ENCODE data around the gene NEU1. TPM values are rescaled to one million over a fixed set of nuclear protein-coding genes. Genes with fewer than 3 reads are reported as not detected.

The NEU1 gene
- total and polyA plus RNA-seq, 2 of the 8 experiments (the other 6 are each of a cell fraction or from before 2014, with no cell fraction given), result 41.2 to 72.1 TPM

DNA sequence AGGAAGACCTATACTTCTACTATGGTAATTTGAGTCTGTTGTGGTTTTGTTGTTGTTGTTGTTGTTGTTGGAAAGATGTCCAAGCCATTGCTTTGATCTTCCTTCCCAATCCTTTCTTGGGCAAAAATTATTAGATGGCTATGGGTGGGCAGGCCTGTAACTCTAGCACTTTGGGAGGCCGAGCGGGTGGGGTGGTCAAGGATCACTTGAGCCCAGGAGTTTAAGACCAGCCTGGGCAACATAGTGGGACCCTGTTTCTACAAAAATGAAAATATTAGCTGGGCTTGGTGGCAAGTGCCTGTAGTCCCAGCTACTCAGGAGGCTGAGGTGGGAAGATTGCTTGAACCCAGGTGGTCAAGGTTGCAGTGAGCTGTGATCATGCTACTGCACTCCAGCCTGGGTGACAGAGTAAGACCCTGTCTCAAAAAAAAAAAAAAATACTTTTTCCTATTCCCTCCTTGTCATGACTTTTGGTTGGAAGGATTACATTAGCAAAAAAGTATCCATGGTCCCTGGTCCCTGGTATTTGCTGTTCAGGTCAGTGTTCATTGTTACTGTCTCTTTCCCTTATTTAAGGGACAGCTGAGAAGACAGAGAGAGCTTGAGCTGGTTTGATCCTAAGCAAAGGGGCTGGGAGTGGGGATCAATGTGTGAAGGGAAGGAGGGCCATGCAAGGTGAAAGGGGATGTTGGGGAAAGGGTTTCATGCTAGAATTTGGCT is 11.7 kb downstream of the NEU1 start:
- H2AK5ac ChIP-seq (ENCODE audit: low read depth, low read length), result no peak overlapping the region
- no peak overlapping the region; a peak in 1 of 4 replicates for H3K4me2 ChIP-seq (ENCODE audit: insufficient read depth in 1 of 2, low read depth in 2 of 2, low read length in 2 of 2)
- H2BK120ac ChIP-seq (replicated peaks; ENCODE audit: low read depth, low read length), result no peak overlapping the region
- no peak overlapping the region for H4K8ac ChIP-seq (ENCODE audit: extremely low read depth, insufficient read depth, low read length)
- no peak overlapping the region for H2BK20ac ChIP-seq (ENCODE audit: low read length)
- H3K9me3 ChIP-seq (ENCODE audit: insufficient read depth in 2 of 2, low read depth in 1 of 2, low read length in 1 of 2), result peaks cover 6 to 7% of the 10 kb centered on the region in 2 experiments; a peak in 1 of 4 replicates
- no peak overlapping the region for H2BK15ac ChIP-seq (ENCODE audit: low read length)
- no peak overlapping the region for H3K4ac ChIP-seq (replicated peaks; ENCODE audit: insufficient read length, low read depth, low read length)
- no peak overlapping the region for H3K23ac ChIP-seq (ENCODE audit: insufficient read length)
- H3K79me2 ChIP-seq (ENCODE audit: control insufficient read depth in 1 of 2, insufficient read depth in 2 of 2, low read length in 2 of 2), result no peaks in the 10 kb centered on the region
- TF ChIP-seq SUZ12 (IDR thresholded peaks at IDR 0.05; ENCODE audit: low read length), result no peak
- no peak for TF ChIP-seq SP1 (IDR thresholded peaks at IDR 0.05; ENCODE audit: low read depth, low read length)
- no peak for TF ChIP-seq CTBP2 (IDR thresholded peaks at IDR 0.05; ENCODE audit: borderline replicate concordance, insufficient read depth, insufficient read length, low read length)
- TF ChIP-seq TEAD4 (IDR thresholded peaks at IDR 0.05; ENCODE audit: low read depth, low read length), result no peak
- TF ChIP-seq EZH2 (IDR thresholded peaks at IDR 0.05; ENCODE audit: low read depth, low read length, severe bottlenecking), result no peak
- TF ChIP-seq KDM5A (IDR thresholded peaks at IDR 0.05; ENCODE audit: low read length), result no peak
- H2BK12ac ChIP-seq (ENCODE audit: low read depth, low read length), result no peak overlapping the region
- POLR2A ChIA-PET (ENCODE audit: partially characterized antibody), result interaction anchor here (0.6 to 12.6 kb wide), 5 partner anchors 10 to 703 kb away, joined by 3 to 189 read pairs (median 3); partner anchors contain the start of gene NEU1
- no peak overlapping the region for H2AFZ ChIP-seq (ENCODE audit: low read length)
- H3K79me1 ChIP-seq (ENCODE audit: low read depth, low read length), result no peaks in the 10 kb centered on the region
- H3K18ac ChIP-seq (ENCODE audit: extremely low read depth, low read length), result no peak overlapping the region
- no peak for DNase-seq (ENCODE audit: low read depth in 1 of 2, low spot score in 2 of 2)
- no peak overlapping the region for H3K4me3 ChIP-seq (ENCODE audit: extremely low read depth in 1 of 4, insufficient read depth in 2 of 4, low read depth in 3 of 4, low read length in 4 of 4)
- H3K27ac ChIP-seq (ENCODE audit: low read depth, low read length), result no peak overlapping the region
- H4K91ac ChIP-seq (replicated peaks; ENCODE audit: insufficient read length, low read length), result no peak overlapping the region
- no peaks in the 10 kb centered on the region for H4K20me1 ChIP-seq (replicated peaks in 1 of 2; ENCODE audit: control insufficient read depth in 1 of 2, insufficient read depth in 2 of 2, low read length in 2 of 2)
- H3K36me3 ChIP-seq (ENCODE audit: control insufficient read depth in 2 of 4, insufficient read depth in 4 of 4, low read length in 3 of 4), result peaks cover 0 to 4% (median 0%) of the 10 kb centered on the region in 4 experiments; a peak in 2 of 8 replicates
- no peaks in the 10 kb centered on the region for H3K27me3 ChIP-seq (replicated peaks in 1 of 4; ENCODE audit: control insufficient read depth in 3 of 4, extremely low read depth in 1 of 4, insufficient read depth in 3 of 4, low read length in 3 of 4)
- no peaks in the 10 kb centered on the region for H3K4me1 ChIP-seq (replicated peaks in 1 of 4; ENCODE audit: control insufficient read depth in 3 of 4, insufficient read depth in 4 of 4, low read length in 3 of 4)
- FAIRE-seq, result no peak
- H4K5ac ChIP-seq (ENCODE audit: insufficient read length, low read depth, low read length), result no peak overlapping the region
- CTCF ChIA-PET (ENCODE audit: partially characterized antibody), result interaction anchor here (0.6 to 1.3 kb wide), 4 partner anchors 12 to 558 kb away, joined by 3 to 5 read pairs (median 4); no protein-coding TSS in a partner anchor
- no peak overlapping the region for H3K14ac ChIP-seq (ENCODE audit: insufficient read length)
- no peak overlapping the region for H3K56ac ChIP-seq (replicated peaks; ENCODE audit: insufficient read length, low read depth, low read length)
- no peaks in the 10 kb centered on the region for H3K23me2 ChIP-seq (ENCODE audit: low read depth, low read length)
- no peak overlapping the region for H2BK5ac ChIP-seq (ENCODE audit: low read depth, low read length)
- WGBS, 2 experiments (ENCODE audit: extremely low coverage in 1 of 2, insufficient coverage in 1 of 2, insufficient read length in 1 of 2, insufficient replicate concordance in 2 of 2, low coverage in 1 of 2, low lambda C conversion rate in 2 of 2, missing lambda C conversion rate in 1 of 2), result 97% methylated on average over 2 of the region's 2 CpGs; no CpG with 5 or more reads in 1 of the 2 experiments
- H3K9ac ChIP-seq (replicated peaks in 1 of 4; ENCODE audit: extremely low read depth in 1 of 4, low read depth in 3 of 4, low read length in 3 of 4), result peak overlapping the region in 1 of 4 experiments; percentile 18; a peak in 1 of 7 replicates
